Gastroesophageal sphincter (tissue), 4 donors: ENCODE data around the gene MDGA2. TPM values are rescaled to one million over a fixed set of nuclear protein-coding genes. Genes with fewer than 3 reads are reported as not detected.

Experiments
- ATAC-seq: fragments of 150-250 bp; one replicate; pipeline ENCODE4 v1.9.1; 2016; ENCODE audit warnings: mild to moderate bottlenecking, moderate library complexity
- H3K27ac ChIP-seq, 4 donors: fragments of 200-600 bp; sonication (generic) in 3 of 4; 1 replicate in 3 of 4; 2 replicates in 1 of 4; pipeline ENCODE4 v1.5.1; 2016 to 2019
- H3K27me3 ChIP-seq: fragments of 200-600 bp; sonication (generic); one replicate; pipeline ENCODE4 v1.5.1; 2019
- H3K36me3 ChIP-seq, 2 donors: fragments of 200-600 bp; sonication (generic); one replicate each; pipeline ENCODE4 v1.5.1; 2019; ENCODE audit warnings: control low read depth in 1 of 2
- H3K4me1 ChIP-seq, 3 donors: fragments of 200-600 bp; sonication (generic); 1 replicate in 2 of 3; 2 replicates in 1 of 3; pipeline ENCODE4 v1.5.1; 2016 to 2019; ENCODE audit warnings: control low read depth in 2 of 3
- H3K4me3 ChIP-seq, 2 donors: fragments of 200-600 bp; sonication (generic); one replicate each; pipeline ENCODE4 v1.5.1; 2019; ENCODE audit warnings: mild to moderate bottlenecking in 1 of 2, moderate library complexity in 1 of 2
- H3K9me3 ChIP-seq, 3 donors: fragments of 200-600 bp; sonication (generic); one replicate each; pipeline ENCODE4 v1.5.1; 2017 to 2019; ENCODE audit warnings: control low read depth in 2 of 3
- EP300 ChIP-seq: sonication (generic); formaldehyde crosslinking; IDR thresholded peaks from one replicate; pipeline ENCODE4 v1.6.1; 2017; ENCODE audit warnings: antibody characterized with exemption, mild to moderate bottlenecking
- POLR2A ChIP-seq, 2 donors: fragments of 450-650 bp; IDR thresholded peaks; one replicate each; pipeline ENCODE4 v1.6.1; 2017; ENCODE audit warnings: antibody characterized with exemption in 2 of 2, mild to moderate bottlenecking in 2 of 2, moderate library complexity in 1 of 2
- POLR2AphosphoS5 ChIP-seq: sonication (generic); formaldehyde crosslinking; IDR thresholded peaks from one replicate; pipeline ENCODE4 v1.6.1; 2017; ENCODE audit warnings: antibody characterized with exemption
- WGBS, 2 donors: methylation state at CpG; one replicate each; pipeline ENCODE4 v1.1.5; 2018; ENCODE audit warnings: low coverage in 1 of 2; 5-methylcytosine and 5-hydroxymethylcytosine counted together
- total RNA-seq, 4 donors: library from RNA; depleted of rRNA; stranded (reverse); fragments of >200 nt; gene quantifications; one replicate each; pipeline ENCODE4 v1.1.0, GENCODE V29; 2016
- TF ChIP-seq, protein P1 (sequence below), 4 experiments: fragments of 200-600 bp in 2 of 4; fragments of 450-650 bp in 2 of 4; sonication (generic) in 1 of 4; IDR thresholded peaks; one replicate each; pipeline ENCODE4 v1.5.1; 2017 to 2019; ENCODE audit warnings: antibody characterized with exemption in 4 of 4, mild to moderate bottlenecking in 2 of 4, moderate library complexity in 2 of 4

The MDGA2 gene
- total RNA-seq, 4 donors from 2014 or later, result 0.40 TPM; not detected in 3

- TF ChIP-seq, protein P1, sequence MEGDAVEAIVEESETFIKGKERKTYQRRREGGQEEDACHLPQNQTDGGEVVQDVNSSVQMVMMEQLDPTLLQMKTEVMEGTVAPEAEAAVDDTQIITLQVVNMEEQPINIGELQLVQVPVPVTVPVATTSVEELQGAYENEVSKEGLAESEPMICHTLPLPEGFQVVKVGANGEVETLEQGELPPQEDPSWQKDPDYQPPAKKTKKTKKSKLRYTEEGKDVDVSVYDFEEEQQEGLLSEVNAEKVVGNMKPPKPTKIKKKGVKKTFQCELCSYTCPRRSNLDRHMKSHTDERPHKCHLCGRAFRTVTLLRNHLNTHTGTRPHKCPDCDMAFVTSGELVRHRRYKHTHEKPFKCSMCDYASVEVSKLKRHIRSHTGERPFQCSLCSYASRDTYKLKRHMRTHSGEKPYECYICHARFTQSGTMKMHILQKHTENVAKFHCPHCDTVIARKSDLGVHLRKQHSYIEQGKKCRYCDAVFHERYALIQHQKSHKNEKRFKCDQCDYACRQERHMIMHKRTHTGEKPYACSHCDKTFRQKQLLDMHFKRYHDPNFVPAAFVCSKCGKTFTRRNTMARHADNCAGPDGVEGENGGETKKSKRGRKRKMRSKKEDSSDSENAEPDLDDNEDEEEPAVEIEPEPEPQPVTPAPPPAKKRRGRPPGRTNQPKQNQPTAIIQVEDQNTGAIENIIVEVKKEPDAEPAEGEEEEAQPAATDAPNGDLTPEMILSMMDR (IDR thresholded peaks at IDR 0.05), result no peak
- no peak for TF ChIP-seq POLR2AphosphoS5
- WGBS, 2 donors, result 19 to 35% methylated on average over 2 of the region's 2 CpGs
Observed at GRCh38 chr14:47103771-47104170, 571.6 kb downstream of the MDGA2 start.

GRCh38 chr14:47102472-47102871, 572.9 kb downstream of the MDGA2 start:
- no peaks in the 10 kb centered on the region for H3K4me1 ChIP-seq
- no peaks in the 10 kb centered on the region for H3K27me3 ChIP-seq
- WGBS, 2 donors, result 60 to 92% methylated on average over 2 to 3 of the region's 3 CpGs
- no peak overlapping the region for H3K27ac ChIP-seq
- no peaks in the 10 kb centered on the region for H3K9me3 ChIP-seq
- no peak for TF ChIP-seq POLR2AphosphoS5
- no peak for TF ChIP-seq POLR2A (IDR thresholded peaks at IDR 0.05)
- TF ChIP-seq EP300, result no peak
- TF ChIP-seq, protein P1 (IDR thresholded peaks at IDR 0.05), result no peak
- ATAC-seq, result no peak
- H3K36me3 ChIP-seq, result no peaks in the 10 kb centered on the region
- no peak overlapping the region for H3K4me3 ChIP-seq

More at GRCh38 chr14:47103771-47104170, 571.6 kb downstream of the MDGA2 start:
- Histone ChIP-seq H3K9me3 (no peaks in the 10 kb centered on the region), H3K4me3 (no peak overlapping the region), H3K27ac (no peak overlapping the region), H3K36me3 (no peaks in the 10 kb centered on the region), H3K27me3 (no peaks in the 10 kb centered on the region), H3K4me1 (no peaks in the 10 kb centered on the region)
- ATAC-seq, result no peak

DNA sequence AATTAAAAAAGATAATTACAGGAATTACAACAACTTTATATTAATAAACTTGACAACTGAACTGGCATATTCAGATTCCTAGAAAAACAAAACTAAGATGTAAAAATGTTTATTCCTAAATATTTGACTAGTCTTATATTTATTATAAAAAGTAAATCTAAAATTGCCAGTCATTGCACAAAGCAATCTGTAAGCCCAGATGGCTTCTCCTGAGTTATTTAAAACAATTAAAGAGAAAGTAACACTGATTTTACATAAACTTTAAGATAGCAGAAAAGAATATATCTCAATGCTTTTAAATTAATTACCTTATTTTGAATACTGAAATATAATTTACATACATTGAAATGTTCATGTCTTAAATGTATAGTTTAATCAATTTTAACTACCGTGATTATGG, 589.7 kb downstream of the MDGA2 start:
- TF ChIP-seq, protein P1 (IDR thresholded peaks at IDR 0.05), result no peak
- no peak for TF ChIP-seq POLR2A (IDR thresholded peaks at IDR 0.05)
- WGBS, 2 donors, result 92 to 94% methylated on average over 1 of the region's 1 CpG
- H3K4me3 ChIP-seq, result no peak overlapping the region
- no peaks in the 10 kb centered on the region for H3K36me3 ChIP-seq
- ATAC-seq, result no peak
- no peaks in the 10 kb centered on the region for H3K9me3 ChIP-seq
- H3K4me1 ChIP-seq, result no peaks in the 10 kb centered on the region
- no peaks in the 10 kb centered on the region for H3K27me3 ChIP-seq
- H3K27ac ChIP-seq, result no peak overlapping the region

GRCh38 chr14:47065326-47065725, 610.1 kb downstream of the MDGA2 start:
- Histone ChIP-seq H3K36me3 (no peaks in the 10 kb centered on the region), H3K27ac (no peak overlapping the region), H3K4me3 (no peak overlapping the region), H3K9me3 (no peaks in the 10 kb centered on the region), H3K27me3 (no peaks in the 10 kb centered on the region), H3K4me1 (no peaks in the 10 kb centered on the region)
- 93% methylated on average over 1 of the region's 1 CpG for WGBS, 2 donors
- TF ChIP-seq POLR2A (IDR thresholded peaks at IDR 0.05) (no peak), EP300 (no peak), POLR2AphosphoS5 (no peak)
- TF ChIP-seq, protein P1 (IDR thresholded peaks at IDR 0.05), result no peak
- ATAC-seq, result no peak

DNA sequence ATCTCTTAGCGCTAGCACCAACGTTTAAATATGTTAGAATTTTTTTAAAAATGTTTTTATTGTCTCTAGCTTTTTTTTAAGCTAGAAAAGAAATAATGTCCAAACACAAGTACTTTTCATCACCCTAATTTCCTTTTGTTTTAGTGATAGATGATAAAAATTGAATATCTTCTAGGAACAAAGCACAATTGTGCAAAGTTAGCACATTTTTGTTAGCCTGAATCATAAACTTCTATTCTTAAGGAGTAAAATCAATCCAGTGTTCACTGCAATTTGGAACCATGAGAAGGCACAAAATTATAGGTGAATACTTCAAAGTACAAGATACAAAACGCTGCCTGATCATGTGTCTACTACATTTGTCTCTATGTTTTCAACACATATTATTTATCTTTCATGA, 615.4 kb downstream of the MDGA2 start:
- WGBS, 2 donors, result 70 to 82% methylated on average over 3 of the region's 3 CpGs
- Histone ChIP-seq H3K27me3 (no peaks in the 10 kb centered on the region), H3K4me1 (no peaks in the 10 kb centered on the region), H3K9me3 (no peaks in the 10 kb centered on the region), H3K4me3 (no peak overlapping the region), H3K36me3 (no peaks in the 10 kb centered on the region), H3K27ac (no peak overlapping the region)
- no peak for ATAC-seq
- no peak for TF ChIP-seq EP300
- TF ChIP-seq POLR2A (IDR thresholded peaks at IDR 0.05), result no peak
- TF ChIP-seq POLR2AphosphoS5, result no peak
- TF ChIP-seq, protein P1 (IDR thresholded peaks at IDR 0.05), result no peak
